Pancreas (tissue), 10 donors: ENCODE results near the gene GPX8. TPM values are rescaled to one million over a fixed set of nuclear protein-coding genes. Genes with fewer than 3 reads are reported as not detected.

ENCODE experiments used
- ATAC-seq, 4 donors: fragments of 200-7000 bp; cut with Tn5 transposase; one replicate each; pipeline versions ENCODE4 v1.8.0 to v1.9.1; 2020; ENCODE audit warnings: mild to moderate bottlenecking in 4 of 4, moderate library complexity in 4 of 4
- DNase-seq, 6 donors: peaks; one replicate each; pipeline ENCODE4 v3.0.0-alpha.2; 2020
- FAIRE-seq: peaks from 2 replicates; lab custom pipeline; 2012; peaks lifted over from hg19 to GRCh38; lab: Jason Lieb, UNC
- H3K27ac ChIP-seq, 4 donors: fragments of 200-600 bp; sonication (generic); 1 replicate in 3 of 4; 2 replicates in 1 of 4; pipeline versions ENCODE4 v1.5.0 to v1.8.0; 2020
- H3K27me3 ChIP-seq, 4 donors: fragments of 200-600 bp; one replicate each; pipeline ENCODE4 v1.8.0; 2021
- H3K36me3 ChIP-seq, 3 donors: fragments of 200-600 bp; sonication (generic) in 1 of 3; one replicate each; pipeline versions ENCODE4 v1.5.0 to v1.8.0; 2020 to 2021
- H3K4me1 ChIP-seq, 3 donors: fragments of 200-600 bp; one replicate each; pipeline ENCODE4 v1.8.0; 2021
- H3K4me3 ChIP-seq, 4 donors: fragments of 200-600 bp; sonication (generic) in 2 of 4; one replicate each; pipeline versions ENCODE4 v1.5.0 to v1.8.0; 2020 to 2021
- H3K9me3 ChIP-seq, 4 donors: fragments of 200-600 bp; one replicate each; pipeline ENCODE4 v1.8.0; 2021
- CTCF ChIP-seq, 4 donors: fragments of 200-600 bp; sonication (generic) in 3 of 4; IDR thresholded peaks; one replicate each; pipeline versions ENCODE4 v1.5.0 to v1.8.0; 2021; ENCODE audit warnings: antibody characterized with exemption in 4 of 4
- WGBS, 2 donors: extraction: QIAGEN DNeasy Blood & Tissue Kit; methylation state at CpG; one replicate each; pipeline ENCODE4 v1.1.7; 2013; 5-methylcytosine and 5-hydroxymethylcytosine counted together
- intact Hi-C, 3 donors: fragments of 100-400 bp; cut with DNase I; formaldehyde crosslinking; loops; one replicate each; pipeline versions ENCODE4 v1.11.1 to v1.14.2; 2022
- microRNA-seq, 2 donors: library from miRNA; unstranded; fragments of <30 nt; microRNA quantifications; one replicate each; pipeline versions ENCODE4 to v1.1.0, GENCODE V29; 2019 to 2020
- polyA plus RNA-seq, 2 donors: library from polyadenylated mRNA; stranded (reverse); fragments of 200-250 nt; gene quantifications; one replicate each; pipeline ENCODE4 v1.2.3, GENCODE V29; 2013
- total RNA-seq, 6 donors: library from RNA; stranded (reverse); fragmentation: NEBNext Ultra II Directional in 4 of 6; extraction: Animal tissue kit (Norgen Biotek cat#: 25700) in 4 of 6; gene quantifications; one replicate each; pipeline versions ENCODE4 v1.2.1 to v1.2.4, GENCODE V29; 2021 to 2023
- donor health status: healthy with polysubstance abuse.
- donor health status: DM: no; HTN: no; CAD: no; lungs with moderate emphysema.
- donor health status: DM: no; HTN: no; CAD: no.
- donor health status: control.
- donor health status: control.
- donor health status: Bipolar disorder and iron deficiency.
- donor health status: DM: yes; HTN: yes; CAD: no.
- donor health status: DM: no; HTN: no; CAD: no.
- donor health status: DM: no; HTN: no; CAD: no.
- donor health status: DM: yes; HTN: yes; CAD: no.

The GPX8 gene
- total and polyA plus RNA-seq, 8 donors, result 2.5 to 13.4 (median 4.6) TPM

GRCh38 chr5:55205001-55205400 is 45.0 kb downstream of the GPX8 start:
- Histone ChIP-seq H3K27me3 (no peaks in the 10 kb centered on the region), H3K4me3 (no peak overlapping the region), H3K36me3 (no peaks in the 10 kb centered on the region), H3K27ac (no peak overlapping the region), H3K9me3 (no peaks in the 10 kb centered on the region), H3K4me1 (no peaks in the 10 kb centered on the region)
- ATAC-seq, result no peak
- intact Hi-C loops, result no loop called here
- no peak for FAIRE-seq
- no peak for DNase-seq
- WGBS, 2 donors, result 69 to 80% methylated on average over 2 of the region's 2 CpGs
- TF ChIP-seq CTCF (IDR thresholded peaks at IDR 0.05), result no peak

- intact Hi-C loops, result no loop called here
- Histone ChIP-seq H3K4me1 (no peaks in the 10 kb centered on the region), H3K36me3 (no peaks in the 10 kb centered on the region), H3K9me3 (no peaks in the 10 kb centered on the region), H3K27me3 (no peaks in the 10 kb centered on the region), H3K4me3 (no peak overlapping the region), H3K27ac (no peak overlapping the region)
- DNase-seq (no peak), ATAC-seq (peak in 1 of 4 donors; percentile 20), FAIRE-seq (no peak)
- no peak for TF ChIP-seq CTCF (IDR thresholded peaks at IDR 0.05)
- WGBS, 2 donors, result 65 to 78% methylated on average over 2 of the region's 2 CpGs
These were observed 51.4 kb downstream of the GPX8 start for GRCh38 chr5:55211184-55211874.

Small RNA genes lying within 50 kb of the gene (microRNA-seq; reads per million reads assigned to microRNA genes)
- gene MIR449A (15.1 to 53.9 reads per million in 2 donors), gene MIR449B (0 to 0.88 reads per million in 2 donors), gene MIR449C (1.2 to 2.4 reads per million in 2 donors)

Other genes with a start within 250 kb of the GPX8 start
- gene ESM1, start 174.6 kb upstream of the GPX8 start, total RNA-seq, result under 1 TPM in 4 of 6 donors, not detected in 2; 0.19 to 0.84 (median 0.69) TPM
- gene ESM1, start 174.6 kb upstream of the GPX8 start, polyA plus RNA-seq, result 1 to 10 TPM in 1 of 2 donors, under 1 TPM in 1; 0.08 to 1.0 TPM
- gene GZMK, start 135.9 kb upstream of the GPX8 start, total RNA-seq, result under 1 TPM in 4 of 6 donors, not detected in 2; 0.20 to 0.34 (median 0.27) TPM
- gene GZMK, start 135.9 kb upstream of the GPX8 start, polyA plus RNA-seq, result under 1 TPM; 0.28 to 0.30 TPM
- 1 to 10 TPM in 1 of 6 donors, under 1 TPM in 4, not detected in 1; 0.16 to 1.5 (median 0.84) TPM for gene GZMA, start 57.5 kb upstream of the GPX8 start, total RNA-seq
- gene GZMA, start 57.5 kb upstream of the GPX8 start, polyA plus RNA-seq, result under 1 TPM; 0.42 to 0.91 TPM
- gene CDC20B, start 13.0 kb downstream of the GPX8 start, total RNA-seq, result not detected
- gene CDC20B, start 13.0 kb downstream of the GPX8 start, polyA plus RNA-seq, result not detected
- 1 to 10 TPM in 1 of 6 donors, under 1 TPM in 5; 0.31 to 1.2 (median 0.57) TPM for gene MCIDAS, start 67.1 kb downstream of the GPX8 start, total RNA-seq
- under 1 TPM; 0.16 to 0.76 TPM for gene MCIDAS, start 67.1 kb downstream of the GPX8 start, polyA plus RNA-seq
- gene CCNO, start 73.4 kb downstream of the GPX8 start, total RNA-seq, result 10 to 100 TPM in 1 of 6 donors, 1 to 10 TPM in 5; 5.1 to 13.3 (median 7.6) TPM
- gene CCNO, start 73.4 kb downstream of the GPX8 start, polyA plus RNA-seq, result 10 to 100 TPM; 16.2 to 17.8 TPM
- gene DHX29, start 147.5 kb downstream of the GPX8 start, total RNA-seq, result 10 to 100 TPM in 5 of 6 donors, 1 to 10 TPM in 1; 9.2 to 13.7 (median 11.4) TPM
- gene DHX29, start 147.5 kb downstream of the GPX8 start, polyA plus RNA-seq, result 1 to 10 TPM; 4.2 to 8.8 TPM
- gene MTREX, start 147.8 kb downstream of the GPX8 start, total RNA-seq, result 10 to 100 TPM; 24.7 to 36.0 (median 33.9) TPM
- gene MTREX, start 147.8 kb downstream of the GPX8 start, polyA plus RNA-seq, result 10 to 100 TPM; 13.1 to 15.3 TPM